Peyer's patch (tissue), 4 donors: ENCODE data around the gene ERC2. TPM values are rescaled to one million over a fixed set of nuclear protein-coding genes. Genes with fewer than 3 reads are reported as not detected.

Source experiments
- DNase-seq, 3 donors: peaks; one replicate each; pipeline ENCODE4 v3.0.0-alpha.2; 2017 to 2019
- H3K27ac ChIP-seq, 4 donors: fragments of 200-600 bp; sonication (generic); one replicate each; pipeline ENCODE4 v1.5.1; 2016 to 2019
- H3K27me3 ChIP-seq, 2 donors: fragments of 200-600 bp; sonication (generic); one replicate each; pipeline ENCODE4 v1.5.1; 2019
- H3K36me3 ChIP-seq, 3 donors: fragments of 200-600 bp; sonication (generic); one replicate each; pipeline ENCODE4 v1.5.1; 2016 to 2019
- H3K4me1 ChIP-seq, 4 donors: fragments of 200-600 bp; sonication (generic); one replicate each; pipeline ENCODE4 v1.5.1; 2016 to 2019
- H3K4me3 ChIP-seq, 4 donors: fragments of 200-600 bp; sonication (generic); 1 replicate in 3 of 4; 2 replicates in 1 of 4; pipeline ENCODE4 v1.5.1; 2016 to 2019; ENCODE audit warnings: mild to moderate bottlenecking in 1 of 4
- H3K9me3 ChIP-seq, 4 donors: fragments of 200-600 bp; sonication (generic); one replicate each; pipeline ENCODE4 v1.5.1; 2016 to 2019; ENCODE audit warnings: mild to moderate bottlenecking in 1 of 4
- POLR2A ChIP-seq, 2 donors: fragments of 450-650 bp; IDR thresholded peaks; one replicate each; pipeline ENCODE4 v1.5.1; 2017; ENCODE audit warnings: antibody characterized with exemption in 2 of 2, mild to moderate bottlenecking in 2 of 2, moderate library complexity in 2 of 2
- total RNA-seq, 4 donors: library from RNA; depleted of rRNA; stranded (reverse); fragments of >200 nt; gene quantifications; one replicate each; pipeline ENCODE4 v1.1.0, GENCODE V29; 2016
- TF ChIP-seq, protein P1 (sequence below), 6 experiments: fragments of 450-650 bp in 4 of 6; fragments of 200-600 bp in 2 of 6; sonication (generic) in 1 of 6; IDR thresholded peaks; one replicate each; pipeline ENCODE4 v1.5.1; 2017 to 2019; ENCODE audit warnings: antibody characterized with exemption in 6 of 6, mild to moderate bottlenecking in 3 of 6, moderate library complexity in 1 of 6

The ERC2 gene
- total RNA-seq, 4 donors from 2014 or later, result 0.18 to 0.83 TPM; not detected in 2

DNA sequence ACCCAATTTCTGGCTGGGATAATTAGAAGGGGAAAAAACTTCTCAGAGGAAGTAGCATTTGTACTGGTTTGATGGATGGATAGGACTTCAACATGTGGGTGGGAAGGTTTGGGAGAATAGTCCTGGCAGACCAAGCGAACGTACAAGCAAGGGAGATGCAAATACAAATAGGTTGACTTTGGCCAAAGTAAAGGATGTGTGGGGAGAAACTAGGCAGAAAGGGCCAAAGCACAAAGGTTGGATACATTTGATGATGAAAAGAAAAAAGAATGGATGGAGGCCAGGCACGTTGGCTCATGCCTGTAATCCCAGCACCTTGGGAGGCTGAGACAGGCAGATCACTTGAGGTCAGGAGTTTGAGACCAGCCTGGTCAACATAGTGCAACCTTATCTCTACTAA lies 63.4 kb downstream of the ERC2 start:
- Histone ChIP-seq H3K9me3 (no peaks in the 10 kb centered on the region), H3K36me3 (no peaks in the 10 kb centered on the region), H3K27me3 (no peaks in the 10 kb centered on the region), H3K4me3 (no peak overlapping the region), H3K27ac (no peak overlapping the region), H3K4me1 (no peaks in the 10 kb centered on the region)
- DNase-seq, result no peak
- TF ChIP-seq POLR2A (IDR thresholded peaks at IDR 0.05), result no peak
- TF ChIP-seq, protein P1, sequence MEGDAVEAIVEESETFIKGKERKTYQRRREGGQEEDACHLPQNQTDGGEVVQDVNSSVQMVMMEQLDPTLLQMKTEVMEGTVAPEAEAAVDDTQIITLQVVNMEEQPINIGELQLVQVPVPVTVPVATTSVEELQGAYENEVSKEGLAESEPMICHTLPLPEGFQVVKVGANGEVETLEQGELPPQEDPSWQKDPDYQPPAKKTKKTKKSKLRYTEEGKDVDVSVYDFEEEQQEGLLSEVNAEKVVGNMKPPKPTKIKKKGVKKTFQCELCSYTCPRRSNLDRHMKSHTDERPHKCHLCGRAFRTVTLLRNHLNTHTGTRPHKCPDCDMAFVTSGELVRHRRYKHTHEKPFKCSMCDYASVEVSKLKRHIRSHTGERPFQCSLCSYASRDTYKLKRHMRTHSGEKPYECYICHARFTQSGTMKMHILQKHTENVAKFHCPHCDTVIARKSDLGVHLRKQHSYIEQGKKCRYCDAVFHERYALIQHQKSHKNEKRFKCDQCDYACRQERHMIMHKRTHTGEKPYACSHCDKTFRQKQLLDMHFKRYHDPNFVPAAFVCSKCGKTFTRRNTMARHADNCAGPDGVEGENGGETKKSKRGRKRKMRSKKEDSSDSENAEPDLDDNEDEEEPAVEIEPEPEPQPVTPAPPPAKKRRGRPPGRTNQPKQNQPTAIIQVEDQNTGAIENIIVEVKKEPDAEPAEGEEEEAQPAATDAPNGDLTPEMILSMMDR (IDR thresholded peaks at IDR 0.05), result no peak

GRCh38 chr3:56398659-56399058 lies 69.6 kb downstream of the ERC2 start:
- DNase-seq, result no peak
- Histone ChIP-seq H3K9me3 (no peaks in the 10 kb centered on the region), H3K27me3 (no peaks in the 10 kb centered on the region), H3K36me3 (no peaks in the 10 kb centered on the region), H3K27ac (no peak overlapping the region), H3K4me3 (no peak overlapping the region), H3K4me1 (no peaks in the 10 kb centered on the region)
- TF ChIP-seq, protein P1 (IDR thresholded peaks at IDR 0.05), result no peak
- no peak for TF ChIP-seq POLR2A (IDR thresholded peaks at IDR 0.05)

DNA sequence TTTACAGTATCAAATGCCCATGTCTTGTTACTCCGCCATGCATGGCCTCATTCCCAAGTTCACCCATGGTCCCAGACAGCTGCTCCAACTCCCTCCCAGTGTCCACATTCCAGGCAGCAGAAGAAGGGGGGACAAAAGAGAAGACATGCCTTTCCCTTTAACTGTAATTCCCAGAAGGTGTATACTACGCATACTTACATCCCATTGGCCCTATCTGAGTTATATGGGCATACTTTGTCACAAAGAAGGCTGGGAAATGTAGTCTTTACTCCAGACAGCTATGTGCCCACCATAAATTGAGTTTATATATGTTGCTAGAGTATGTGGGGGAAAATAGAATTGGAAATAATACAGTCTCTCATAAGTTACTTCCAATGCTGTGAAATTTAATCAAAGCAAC lies 70.5 kb downstream of the ERC2 start:
- Histone ChIP-seq H3K4me1 (no peaks in the 10 kb centered on the region), H3K9me3 (no peaks in the 10 kb centered on the region), H3K27ac (no peak overlapping the region), H3K27me3 (no peaks in the 10 kb centered on the region), H3K4me3 (no peak overlapping the region), H3K36me3 (no peaks in the 10 kb centered on the region)
- TF ChIP-seq, protein P1 (IDR thresholded peaks at IDR 0.05), result no peak
- TF ChIP-seq POLR2A (IDR thresholded peaks at IDR 0.05), result no peak
- DNase-seq, result no peak

GRCh38 chr3:56389183-56389830 lies 79.0 kb downstream of the ERC2 start:
- H3K9me3 ChIP-seq, result no peaks in the 10 kb centered on the region
- no peaks in the 10 kb centered on the region for H3K4me1 ChIP-seq
- H3K27ac ChIP-seq, result no peak overlapping the region
- no peak for DNase-seq
- H3K36me3 ChIP-seq, result no peaks in the 10 kb centered on the region
- H3K27me3 ChIP-seq, result no peaks in the 10 kb centered on the region
- TF ChIP-seq, protein P1 (IDR thresholded peaks at IDR 0.05), result no peak
- no peak for TF ChIP-seq POLR2A (IDR thresholded peaks at IDR 0.05)
- H3K4me3 ChIP-seq, result no peak overlapping the region

DNA sequence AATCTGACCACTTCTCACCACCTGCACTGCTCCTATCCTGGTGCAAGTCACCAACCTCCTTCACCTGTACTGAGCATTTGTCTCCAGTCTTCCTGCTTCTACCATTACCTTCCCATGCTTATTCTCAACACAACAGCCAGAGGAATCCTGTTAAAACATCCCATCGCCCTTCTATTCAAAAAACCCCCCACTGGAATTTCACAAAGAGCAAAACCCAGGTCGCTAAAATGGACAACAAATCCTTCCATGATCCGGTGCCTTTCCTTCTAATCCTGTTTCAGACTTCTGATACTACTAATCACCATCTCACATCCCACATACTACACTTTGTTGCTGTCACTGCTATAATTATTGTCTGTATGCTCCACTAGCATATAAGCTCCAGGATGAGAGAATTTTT lies 85.2 kb downstream of the ERC2 start:
- Histone ChIP-seq H3K4me3 (no peak overlapping the region), H3K9me3 (no peaks in the 10 kb centered on the region), H3K27ac (no peak overlapping the region), H3K36me3 (no peaks in the 10 kb centered on the region), H3K4me1 (no peaks in the 10 kb centered on the region), H3K27me3 (no peaks in the 10 kb centered on the region)
- TF ChIP-seq POLR2A (IDR thresholded peaks at IDR 0.05), result no peak
- TF ChIP-seq, protein P1 (IDR thresholded peaks at IDR 0.05), result no peak
- DNase-seq, result no peak
